Ureter (tissue), 1 donor: Measurements from ENCODE around the gene PRAF2. TPM values are rescaled to one million over a fixed set of nuclear protein-coding genes. Genes with fewer than 3 reads are reported as not detected.
A peak's percentile ranks its signal among the peaks of the same experiment; 100 is the strongest.

Experiments used
- DNase-seq: peaks from one replicate; pipeline ENCODE4 v3.0.0-alpha.2; 2020; ENCODE audit warnings: low spot score
- total RNA-seq: library from RNA; stranded (reverse); gene quantifications from one replicate; pipeline ENCODE4 v1.2.4, GENCODE V29; 2023
- donor health status: DM: yes; HTN: yes; CAD: no.

Gene PRAF2
- total RNA-seq, 1 donor from 2014 or later: 20.9 TPM

DNA sequence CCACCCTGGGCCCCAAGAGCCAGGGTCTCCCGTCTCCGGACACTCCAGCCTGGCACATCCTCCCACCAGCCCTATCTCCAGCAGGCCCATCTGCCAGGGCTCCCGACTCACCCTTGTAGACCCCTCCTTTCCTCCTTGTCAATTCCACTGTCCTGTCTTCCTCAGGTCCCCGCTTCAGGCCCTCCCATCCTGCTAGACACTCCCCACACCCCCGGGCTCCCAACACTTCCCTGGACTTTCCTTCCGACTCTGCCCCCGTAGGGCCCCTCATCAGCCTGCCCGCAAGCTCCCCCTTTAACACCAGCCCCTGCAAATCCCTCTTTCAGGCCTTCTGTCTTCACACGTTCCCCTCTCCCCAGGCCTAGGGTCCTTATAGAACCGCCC is 1.1 kb downstream of the PRAF2 start:
- DNase-seq: no peak

DNA sequence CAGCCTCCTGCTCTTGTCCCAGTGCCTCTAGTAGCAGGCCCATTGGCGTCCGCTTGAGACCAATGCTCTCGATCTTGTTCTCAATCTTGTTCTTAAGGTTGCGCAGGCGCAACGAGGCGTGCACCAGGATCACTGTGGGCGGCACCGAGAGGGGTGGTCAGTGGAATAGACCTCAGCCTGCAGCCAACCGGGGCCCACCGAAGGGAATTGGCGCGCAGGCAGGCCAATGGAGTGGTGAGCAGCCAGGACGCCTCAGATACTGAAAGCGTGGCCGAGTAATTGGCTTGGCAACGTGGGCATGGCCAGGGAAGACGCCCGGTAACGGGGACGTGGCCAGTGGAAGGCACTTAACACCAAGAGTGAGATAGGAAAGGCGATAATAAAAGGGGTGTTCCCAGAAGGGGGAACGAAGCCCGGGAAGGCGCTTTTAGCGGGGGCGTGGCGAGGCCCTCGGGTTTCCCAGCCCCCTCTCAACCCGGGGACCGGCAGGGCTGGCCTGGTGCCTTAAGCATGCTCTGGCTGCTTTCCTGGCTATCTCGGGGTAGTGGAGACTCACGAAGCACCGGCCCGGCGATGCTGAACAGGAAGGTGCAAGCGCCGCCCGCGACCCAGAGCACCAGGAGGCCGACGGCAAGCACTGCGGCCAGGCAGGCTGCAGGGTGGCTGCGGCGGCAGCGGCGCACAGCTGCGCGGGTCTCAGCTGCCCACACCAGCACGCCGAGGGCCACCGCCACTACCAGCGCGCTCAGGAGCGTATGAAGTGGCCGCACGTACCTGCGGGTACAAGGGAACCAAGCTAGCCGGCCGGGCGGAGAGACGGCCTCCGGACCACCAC is 1.7 kb downstream of the PRAF2 start:
- DNase-seq: peak; percentile 86

DNA sequence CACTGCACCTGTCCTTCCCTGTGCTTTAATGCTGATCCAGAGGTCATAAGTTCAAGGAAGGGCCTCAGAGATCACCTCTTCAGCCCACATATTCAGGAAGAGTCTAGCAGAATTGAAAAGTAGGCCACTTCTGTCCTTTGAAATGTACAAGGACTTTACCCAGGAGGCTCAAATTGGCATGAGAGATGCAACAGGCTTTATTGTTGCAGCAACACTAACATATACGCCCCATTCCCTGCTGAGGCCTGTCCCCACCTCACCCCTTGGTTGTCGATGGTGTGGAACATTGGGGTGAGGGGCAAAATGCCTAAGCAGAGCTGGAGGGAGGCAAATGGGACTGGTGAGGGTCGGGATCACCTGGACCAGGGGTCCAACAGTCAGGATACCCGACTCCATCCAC is 2.8 kb downstream of the PRAF2 start:
- DNase-seq: no peak

DNA sequence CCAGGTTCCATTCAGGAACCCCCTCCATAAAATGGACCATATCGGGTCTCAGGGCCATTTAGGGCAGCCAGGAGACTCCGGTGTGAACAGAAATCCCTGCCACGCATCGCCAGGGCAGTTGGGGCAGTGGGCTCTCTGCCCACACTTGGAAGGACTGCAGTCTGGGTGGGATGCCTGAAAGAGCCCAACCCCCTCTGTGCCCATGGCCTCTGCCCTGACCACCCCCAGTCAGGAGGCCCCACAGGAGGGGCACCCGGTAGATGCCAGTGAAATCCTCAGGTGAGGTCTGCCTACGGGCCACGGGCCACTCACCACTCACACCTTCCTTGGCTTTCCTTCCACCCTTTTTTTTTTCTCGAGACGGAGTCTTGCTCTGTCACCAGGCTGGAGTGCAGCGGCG is 4.8 kb downstream of the PRAF2 start:
- DNase-seq: no peak

DNA sequence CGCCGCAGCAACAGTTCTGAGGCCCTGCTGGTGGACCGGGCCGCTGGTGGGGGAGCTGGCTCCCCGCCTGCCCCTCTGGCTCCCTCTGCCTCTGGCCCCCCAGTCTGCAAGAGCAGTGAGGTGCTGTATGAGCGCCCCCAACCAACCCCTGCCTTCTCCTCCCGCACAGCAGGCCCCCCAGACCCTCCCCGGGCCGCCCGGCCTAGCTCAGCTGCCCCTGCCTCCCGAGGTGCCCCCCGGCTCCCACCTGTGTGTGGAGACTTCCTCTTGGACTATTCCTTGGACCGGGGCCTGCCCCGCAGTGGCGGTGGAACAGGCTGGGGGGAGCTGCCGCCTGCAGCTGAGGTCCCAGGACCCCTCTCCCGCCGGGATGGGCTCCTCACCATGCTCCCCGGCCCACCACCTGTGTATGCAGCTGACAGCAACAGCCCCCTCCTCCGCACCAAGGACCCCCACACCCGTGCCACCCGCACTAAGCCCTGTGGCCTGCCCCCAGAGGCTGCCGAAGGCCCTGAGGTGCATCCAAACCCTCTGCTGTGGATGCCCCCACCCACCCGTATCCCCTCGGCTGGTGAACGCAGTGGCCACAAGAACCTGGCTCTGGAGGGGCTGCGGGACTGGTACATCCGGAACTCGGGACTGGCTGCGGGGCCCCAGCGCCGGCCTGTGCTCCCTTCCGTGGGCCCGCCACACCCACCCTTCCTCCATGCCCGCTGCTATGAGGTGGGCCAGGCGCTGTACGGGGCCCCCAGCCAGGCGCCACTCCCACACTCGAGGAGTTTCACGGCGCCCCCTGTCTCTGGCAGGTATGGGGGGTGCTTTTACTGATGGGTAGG is 6.3 kb downstream of the PRAF2 start:
- DNase-seq: no peak

DNA sequence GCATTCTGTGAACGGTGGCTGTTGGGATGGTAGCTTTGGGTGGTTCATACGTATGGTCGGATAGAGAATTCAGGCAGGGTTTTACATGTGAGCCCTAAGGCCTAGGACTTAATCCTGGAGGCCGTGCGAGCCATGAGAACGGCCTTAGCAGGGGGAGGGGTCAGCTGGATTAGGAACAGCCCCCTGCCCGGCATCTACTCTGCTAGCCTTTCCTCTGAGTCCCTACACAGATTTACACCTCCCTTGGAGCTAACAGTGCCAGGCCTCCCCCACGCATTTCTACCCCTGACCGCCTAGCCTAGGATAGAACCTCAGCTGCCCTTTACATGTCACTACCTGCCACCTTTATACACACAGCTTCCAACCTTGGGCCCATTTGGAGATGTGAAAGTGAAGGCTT is 7.1 kb downstream of the PRAF2 start:
- DNase-seq: no peak

GRCh38 chrX:49066278-49066677 is 7.5 kb downstream of the PRAF2 start:
- DNase-seq: no peak

- no peak for DNase-seq
Observed at GRCh38 chrX:49064735-49065134, 9.1 kb downstream of the PRAF2 start.

DNA sequence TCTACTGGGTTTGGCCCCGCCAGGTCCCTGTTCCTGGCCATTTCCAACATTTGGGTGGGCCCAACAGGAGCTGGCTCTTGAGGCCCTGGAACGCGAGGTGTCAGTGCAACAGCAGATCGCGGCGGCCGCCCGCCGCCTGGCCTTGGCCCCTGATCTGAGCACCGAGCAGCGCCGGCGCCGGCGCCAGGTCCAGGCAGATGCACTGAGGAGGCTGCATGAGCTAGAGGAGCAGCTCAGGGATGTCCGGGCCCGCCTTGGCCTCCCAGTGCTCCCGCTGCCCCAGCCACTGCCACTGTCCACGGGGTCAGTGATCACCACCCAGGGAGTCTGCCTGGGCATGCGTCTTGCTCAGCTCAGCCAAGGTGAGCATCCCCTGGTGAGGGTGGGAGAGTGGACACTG is 9.5 kb downstream of the PRAF2 start:
- no peak for DNase-seq

DNA sequence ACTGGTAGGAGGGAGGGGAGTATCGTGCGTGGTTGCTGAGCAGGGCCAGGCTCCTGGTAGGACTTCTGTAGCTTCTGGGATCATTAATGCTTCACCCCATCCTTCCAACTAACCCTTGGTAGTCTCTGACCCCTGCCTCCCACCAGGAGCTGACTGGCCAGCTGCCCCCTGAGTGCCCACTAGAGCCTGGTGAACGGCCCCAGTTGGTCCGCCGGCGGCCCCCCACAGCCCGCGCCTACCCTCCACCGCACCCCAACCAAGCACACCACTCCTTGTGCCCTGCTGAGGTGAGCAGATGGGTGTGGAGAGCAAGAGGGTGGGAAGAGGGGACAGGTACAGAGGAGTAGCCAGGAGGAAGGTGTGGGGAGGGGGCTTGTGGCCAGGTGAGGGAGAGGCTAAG is 10.1 kb downstream of the PRAF2 start:
- no peak for DNase-seq

DNA sequence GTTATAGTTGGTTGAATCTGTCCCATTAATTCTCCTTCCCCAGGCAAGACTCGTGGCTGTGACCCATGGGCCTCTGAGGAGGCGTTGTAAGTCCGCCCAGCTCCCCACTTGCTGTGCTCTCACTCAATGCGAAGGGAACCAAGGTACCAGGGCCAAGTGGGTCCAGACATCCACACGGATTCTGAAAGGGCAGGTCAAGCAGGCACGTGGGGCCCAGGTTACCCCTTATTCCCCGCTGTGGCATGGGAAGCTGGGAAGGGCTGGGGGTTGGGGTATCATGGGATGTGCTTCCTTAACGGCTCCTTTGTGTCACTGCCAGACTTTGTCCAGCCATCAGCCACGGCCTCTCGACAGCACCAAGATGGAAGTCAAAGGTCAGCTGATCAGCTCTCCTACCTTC is 11.9 kb downstream of the PRAF2 start:
- no peak for DNase-seq

DNA sequence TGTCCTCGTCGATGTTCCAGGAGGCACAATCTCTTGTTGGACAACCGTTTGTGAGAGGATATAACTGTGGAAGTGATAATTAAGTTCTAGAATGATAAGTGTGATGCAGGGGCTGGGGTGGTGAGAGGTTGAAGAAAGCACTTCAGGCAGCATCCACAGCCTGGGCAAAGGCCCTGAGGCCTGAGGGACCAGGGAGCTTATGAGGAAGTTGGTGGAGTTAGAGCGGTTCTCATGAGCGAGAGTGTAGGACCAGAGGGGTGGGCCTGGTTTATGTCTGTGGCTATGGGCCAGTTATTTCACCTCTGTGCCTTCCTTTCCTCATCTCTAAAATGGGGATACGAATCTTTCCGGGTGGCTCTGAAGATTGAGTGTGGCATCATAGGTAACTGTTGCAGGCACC is 12.3 kb downstream of the PRAF2 start:
- no peak for DNase-seq

DNA sequence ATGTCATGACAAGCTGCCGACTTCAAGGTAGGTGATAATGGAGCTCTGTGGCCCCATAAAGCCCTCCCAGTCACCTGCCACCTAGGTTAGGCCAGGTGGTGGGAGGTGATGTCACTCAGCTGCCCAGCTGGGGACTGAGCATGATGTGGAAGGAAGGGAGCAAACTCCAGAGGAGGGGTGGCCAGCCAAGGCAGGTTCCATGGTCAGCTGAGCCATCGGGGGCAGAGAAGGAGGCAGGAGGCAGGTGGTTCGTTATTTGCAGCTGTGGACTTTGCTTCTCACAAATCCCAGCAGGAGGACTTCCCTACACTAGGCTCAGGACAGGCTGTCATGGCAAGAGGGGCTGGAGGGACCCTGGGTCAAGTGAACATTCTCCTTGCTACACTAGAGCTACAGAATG is 12.9 kb downstream of the PRAF2 start:
- DNase-seq: no peak

- no peak for DNase-seq
Observed at GRCh38 chrX:49059681-49060085, 14.1 kb downstream of the PRAF2 start.

- DNase-seq: no peak
Observed at GRCh38 chrX:49059201-49059600, 14.6 kb downstream of the PRAF2 start.

DNA sequence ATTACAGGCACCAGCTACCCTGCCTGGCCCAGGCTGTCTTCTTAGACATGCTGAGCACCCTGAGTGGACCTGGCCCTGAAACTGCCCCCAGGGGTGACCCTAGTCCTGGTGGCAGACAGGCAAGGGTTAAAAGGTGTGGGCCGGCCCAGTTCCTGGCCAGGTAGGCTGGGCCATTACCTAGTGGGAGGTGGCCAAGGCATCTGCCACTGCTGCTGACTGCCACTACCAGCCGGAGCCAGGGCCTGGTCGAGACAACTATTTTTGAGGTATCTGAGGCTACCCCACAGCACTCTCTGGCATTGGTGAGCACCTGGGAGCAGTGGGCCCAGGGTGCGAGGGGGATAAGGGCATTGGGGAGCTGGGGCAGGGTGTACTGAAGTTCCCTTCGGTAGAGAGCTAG is 15.0 kb downstream of the PRAF2 start, which contains the start of gene CCDC120:
CCDC120 (plus strand) TSS at position 206 of the 400 bp plus-strand sequence. CDS start 3,043 bp downstream, outside the sequence.
- DNase-seq: no peak

GRCh38 chrX:49054073-49054762 is 19.6 kb downstream of the PRAF2 start:
- DNase-seq: no peak

GRCh38 chrX:49053223-49054072 is 20.4 kb downstream of the PRAF2 start:
- no peak for DNase-seq

- no peak for DNase-seq
Observed at GRCh38 chrX:49043987-49044281, 29.9 kb downstream of the PRAF2 start.

GRCh38 chrX:49043220-49043986 is 30.4 kb downstream of the PRAF2 start, which contains the start of gene TFE3:
TSS of gene TFE3 (minus strand) at chrX:49043357. CDS start at chrX:49043226, 131 bp downstream.
- peak; percentile 98 for DNase-seq
